Measurements from ENCODE around the gene C11orf71. TPM values are rescaled to one million over a fixed set of nuclear protein-coding genes. Genes with fewer than 3 reads are reported as not detected.

The C11orf71 gene
- total RNA-seq, 2 donors from 2014 or later = 6.5 to 10.2 TPM

GRCh38 chr11:114438303-114438702, 38.0 kb upstream of the C11orf71 start:
- H3K4me1 ChIP-seq = peaks cover 0 to 17% of the 10 kb centered on the region in 2 donors
- no peak for DNase-seq (ENCODE audit: low spot score)
- no peaks in the 10 kb centered on the region for H3K36me3 ChIP-seq
- TF ChIP-seq CTCF (IDR thresholded peaks at IDR 0.05) = no peak
- H3K27me3 ChIP-seq = no peaks in the 10 kb centered on the region
- no peak overlapping the region for H3K4me3 ChIP-seq
- H3K27ac ChIP-seq = no peak overlapping the region
- H3K9me3 ChIP-seq = no peaks in the 10 kb centered on the region

DNA sequence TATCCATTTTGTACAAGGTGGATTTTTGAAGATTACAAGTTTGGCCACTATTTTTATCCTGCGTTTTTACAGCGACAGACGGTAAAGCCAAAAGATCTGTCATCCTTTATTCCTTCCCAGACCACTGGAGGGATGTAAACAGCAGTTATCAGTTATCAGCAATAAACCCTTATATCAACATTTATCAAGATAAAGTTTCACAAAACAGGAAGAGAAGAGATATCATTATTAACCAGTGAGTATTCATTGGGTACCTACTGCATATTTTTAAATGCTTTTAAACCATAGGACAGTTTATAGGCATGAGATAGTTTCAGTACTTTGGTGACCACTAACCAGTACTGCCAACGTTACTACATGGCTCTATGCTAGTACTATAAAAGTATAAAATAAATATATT, 33.1 kb upstream of the C11orf71 start:
- TF ChIP-seq CTCF (IDR thresholded peaks at IDR 0.05) = no peak
- no peak overlapping the region for H3K27ac ChIP-seq
- no peaks in the 10 kb centered on the region for H3K27me3 ChIP-seq
- no peaks in the 10 kb centered on the region for H3K36me3 ChIP-seq
- no peaks in the 10 kb centered on the region for H3K9me3 ChIP-seq
- H3K4me1 ChIP-seq = no peaks in the 10 kb centered on the region
- no peak for DNase-seq (ENCODE audit: low spot score)
- no peak overlapping the region for H3K4me3 ChIP-seq

DNA sequence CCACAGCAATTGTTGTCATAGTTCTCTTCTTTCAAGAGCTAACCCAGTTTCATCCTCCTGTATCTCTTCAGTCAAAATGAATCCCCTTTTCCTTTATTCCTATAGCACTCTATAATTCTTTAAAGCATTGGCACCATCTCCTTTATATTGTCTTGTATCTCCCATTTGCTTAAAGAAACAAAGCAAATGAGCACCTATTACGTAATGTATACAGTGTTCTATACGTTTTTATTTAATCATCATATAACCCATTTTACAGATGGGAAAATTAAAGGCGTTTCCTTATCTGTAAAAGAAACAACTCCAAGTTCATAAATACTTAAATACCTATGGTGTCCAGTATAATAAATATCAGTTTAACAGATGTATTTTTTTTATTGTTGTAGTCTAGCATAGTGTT, 32.6 kb upstream of the C11orf71 start:
- DNase-seq (ENCODE audit: low spot score) = no peak
- no peaks in the 10 kb centered on the region for H3K36me3 ChIP-seq
- H3K4me3 ChIP-seq = no peak overlapping the region
- no peaks in the 10 kb centered on the region for H3K9me3 ChIP-seq
- no peak overlapping the region for H3K27ac ChIP-seq
- TF ChIP-seq CTCF (IDR thresholded peaks at IDR 0.05) = no peak
- H3K27me3 ChIP-seq = no peaks in the 10 kb centered on the region
- H3K4me1 ChIP-seq = no peaks in the 10 kb centered on the region

DNA sequence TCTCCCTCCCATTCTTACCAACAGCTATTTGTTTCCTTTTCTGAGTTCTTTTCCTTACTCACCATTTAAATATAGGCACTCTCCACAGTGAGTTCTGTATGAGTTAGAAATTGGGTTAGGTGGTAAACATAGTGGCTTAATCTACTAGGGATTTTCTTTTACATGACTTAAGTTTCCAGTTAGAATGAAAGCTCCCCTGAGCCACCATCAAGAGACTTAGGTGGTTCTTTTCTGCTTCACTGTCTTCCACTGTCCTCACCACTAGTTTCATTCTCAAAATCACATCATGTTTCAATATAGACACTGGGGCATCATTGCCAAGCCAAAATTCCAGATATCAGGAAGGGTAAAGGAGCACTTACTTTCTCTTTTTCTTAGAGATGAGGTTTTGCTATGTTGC, 30.0 kb upstream of the C11orf71 start:
- no peak overlapping the region for H3K27ac ChIP-seq
- DNase-seq (ENCODE audit: low spot score) = no peak
- no peaks in the 10 kb centered on the region for H3K27me3 ChIP-seq
- no peak overlapping the region for H3K4me3 ChIP-seq
- no peaks in the 10 kb centered on the region for H3K9me3 ChIP-seq
- no peaks in the 10 kb centered on the region for H3K36me3 ChIP-seq
- H3K4me1 ChIP-seq = no peaks in the 10 kb centered on the region
- TF ChIP-seq CTCF (IDR thresholded peaks at IDR 0.05) = no peak

DNA sequence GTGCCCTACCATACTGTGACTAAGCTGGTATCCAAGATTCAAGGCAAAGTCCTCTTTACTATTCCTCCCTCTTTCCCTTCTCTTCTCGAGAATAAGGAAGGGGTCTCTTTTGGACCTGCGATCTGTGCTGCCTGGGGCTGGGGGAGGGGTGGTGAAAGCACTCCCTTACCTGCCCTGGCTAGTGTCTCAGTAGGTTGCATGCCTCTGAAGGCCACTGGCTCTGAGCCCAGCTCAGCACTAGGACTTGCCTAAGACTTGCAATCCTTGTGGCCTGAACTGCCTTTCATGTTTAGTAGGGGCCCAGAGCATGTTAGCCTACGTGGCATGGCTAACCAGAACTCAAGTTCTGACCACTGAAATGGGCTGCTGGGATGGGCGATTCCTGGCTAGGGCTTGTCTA, 26.0 kb upstream of the C11orf71 start:
- DNase-seq (ENCODE audit: low spot score) = no peak
- Histone ChIP-seq H3K4me3 (no peak overlapping the region), H3K9me3 (no peaks in the 10 kb centered on the region), H3K27ac (no peak overlapping the region), H3K4me1 (no peaks in the 10 kb centered on the region), H3K36me3 (no peaks in the 10 kb centered on the region), H3K27me3 (no peaks in the 10 kb centered on the region)
- TF ChIP-seq CTCF (IDR thresholded peaks at IDR 0.05) = no peak

- H3K9me3 ChIP-seq = no peaks in the 10 kb centered on the region
- H3K4me1 ChIP-seq = no peaks in the 10 kb centered on the region
- no peaks in the 10 kb centered on the region for H3K27me3 ChIP-seq
- H3K36me3 ChIP-seq = no peaks in the 10 kb centered on the region
- TF ChIP-seq CTCF (IDR thresholded peaks at IDR 0.05) = no peak
- H3K4me3 ChIP-seq = no peak overlapping the region
- no peak overlapping the region for H3K27ac ChIP-seq
- no peak for DNase-seq (ENCODE audit: low spot score)
These were observed 16.2 kb upstream of the C11orf71 start for GRCh38 chr11:114416441-114416961.
